PC-3 (cell line): ENCODE data around the gene CELF2. TPM values are rescaled to one million over a fixed set of nuclear protein-coding genes. Genes with fewer than 3 reads are reported as not detected.

Experiments
- ATAC-seq: fragments of 200-7000 bp; cut with Tn5 transposase; 2 replicates; pipeline ENCODE4 v1.9.1; 2020; ENCODE audit warnings: mild to moderate bottlenecking, moderate library complexity
- BruUV-seq: library from RNA; stranded (reverse); fragments of 400-500 nt; replicated peaks from 2 replicates; lab custom pipeline; 2021; lab: Mats Ljungman, UMichigan
- CTCF ChIA-PET: fragments of 300-600 bp; sonication (Branson Sonifier 250); formaldehyde crosslinking; loops from one replicate; lab custom pipeline; 2022; ENCODE audit warnings: antibody characterized with exemption; lab: Charles Lee
- POLR2A ChIA-PET: fragments of 300-600 bp; sonication (Branson Sonifier 250); formaldehyde crosslinking; loops from one replicate; lab custom pipeline; 2022; ENCODE audit warnings: antibody characterized with exemption; ENCODE audit not compliant: unreplicated experiment; lab: Charles Lee
- DNase-seq: peaks from one replicate; pipeline ENCODE4 v3.0.0-alpha.2; 2015
- H2AFZ ChIP-seq: fragments of 300-600 bp; sonication (generic); 2 replicates; pipeline ENCODE4 v1.6.0; 2016; ENCODE audit warnings: antibody characterized with exemption, low read length
- H3F3A ChIP-seq: fragments of 300-600 bp; sonication (generic); one replicate; pipeline ENCODE4 v1.6.0; 2017; ENCODE audit warnings: antibody characterized with exemption, low read length, control low read depth, mild to moderate bottlenecking; ENCODE audit not compliant: unreplicated experiment
- H3K27ac ChIP-seq: fragments of 300-600 bp; sonication (generic); 2 replicates; pipeline ENCODE4 v1.5.1; 2016; ENCODE audit warnings: mild to moderate bottlenecking, low read length
- H3K27me3 ChIP-seq: fragments of 300-600 bp; sonication (generic); 2 replicates; pipeline ENCODE4 v1.6.1; 2016; ENCODE audit warnings: low read length, mixed read lengths
- H3K36me3 ChIP-seq: fragments of 300-600 bp; sonication (generic); 2 replicates; pipeline ENCODE4 v1.6.1; 2016; ENCODE audit warnings: low read depth, mixed run types, low read length, mixed read lengths
- H3K4me1 ChIP-seq: fragments of 300-600 bp; sonication (generic); 2 replicates; pipeline ENCODE4 v1.5.1; 2016; ENCODE audit warnings: low read length; ENCODE audit not compliant: insufficient read depth
- H3K4me2 ChIP-seq: fragments of 300-600 bp; sonication (generic); 2 replicates; pipeline ENCODE4 v1.6.0; 2016; ENCODE audit warnings: low read length
- H3K4me3 ChIP-seq: fragments of 300-600 bp; sonication (generic); 2 replicates; pipeline ENCODE4 v1.5.1; 2016; ENCODE audit warnings: mild to moderate bottlenecking, low read length, mixed read lengths
- H3K79me2 ChIP-seq: fragments of 300-600 bp; sonication (generic); 2 replicates; pipeline ENCODE4 v1.6.1; 2017; ENCODE audit warnings: low read length, mixed read lengths
- H3K9ac ChIP-seq: fragments of 300-600 bp; sonication (generic); 2 replicates; pipeline ENCODE4 v1.6.0; 2016; ENCODE audit warnings: mild to moderate bottlenecking, low read length
- H3K9me2 ChIP-seq: fragments of 300-600 bp; sonication (generic); replicated peaks from 2 replicates; pipeline ENCODE4 v1.6.1; 2016; ENCODE audit warnings: mixed run types, low read length, mixed read lengths
- H3K9me3 ChIP-seq: fragments of 300-600 bp; sonication (generic); 2 replicates; pipeline ENCODE4 v1.6.1; 2016; ENCODE audit warnings: low read length, mixed read lengths
- H4K20me1 ChIP-seq: fragments of 300-600 bp; sonication (generic); 2 replicates; pipeline ENCODE4 v1.6.1; 2016; ENCODE audit warnings: low read length, mixed read lengths
- CTCF ChIP-seq: fragments of 300-600 bp; sonication (generic); conservative IDR thresholded peaks from 2 replicates; pipeline ENCODE4 v1.5.1; 2017; ENCODE audit warnings: antibody characterized with exemption, low read depth, mild to moderate bottlenecking, low read length
- EZH2 ChIP-seq: fragments of 300-600 bp; sonication (generic); IDR thresholded peaks from one replicate; pipeline ENCODE4 v1.6.1; 2017; ENCODE audit warnings: antibody characterized with exemption, mild to moderate bottlenecking, low read length; ENCODE audit not compliant: unreplicated experiment
- EZH2phosphoT487 ChIP-seq: fragments of 300-600 bp; sonication (generic); IDR thresholded peaks from 2 replicates; pipeline ENCODE4 v1.6.1; 2018; ENCODE audit warnings: mild to moderate bottlenecking, antibody characterized with exemption, low read length, borderline replicate concordance
- intact Hi-C: fragments of 100-400 bp; cut with micrococcal nuclease; formaldehyde crosslinking; loops from 2 replicates; pipeline ENCODE4 v1.9.0; 2023
- total RNA-seq: library from RNA; depleted of rRNA; stranded (reverse); fragments of >200 nt; gene quantifications from 2 replicates; pipeline ENCODE4 v1.2.3, GENCODE V29; 2014

Gene CELF2
- total RNA-seq, 1 experiment from 2014 or later: not detected

GRCh38 chr10:11150231-11150731 is 132.6 kb downstream of the CELF2 start:
- H2AFZ ChIP-seq: no peak overlapping the region
- H3F3A ChIP-seq: no peaks in the 10 kb centered on the region
- no peaks in the 10 kb centered on the region for H3K9me2 ChIP-seq
- no peaks in the 10 kb centered on the region for H3K4me1 ChIP-seq
- no peak overlapping the region for H3K4me2 ChIP-seq
- no TSS peak for BruUV-seq
- intact Hi-C loops: no loop called here
- ATAC-seq (no peak), DNase-seq (no peak)
- CTCF ChIA-PET: no interaction called here
- POLR2A ChIA-PET: no interaction called here
- no peak overlapping the region for H3K27ac ChIP-seq
- no peak overlapping the region for H3K9ac ChIP-seq
- H3K27me3 ChIP-seq: no peaks in the 10 kb centered on the region
- no peaks in the 10 kb centered on the region for H3K79me2 ChIP-seq
- H3K9me3 ChIP-seq: no peaks in the 10 kb centered on the region
- no peak for TF ChIP-seq EZH2
- TF ChIP-seq EZH2phosphoT487: no peak
- TF ChIP-seq CTCF: no peak
- H3K36me3 ChIP-seq: no peaks in the 10 kb centered on the region
- no peak overlapping the region for H3K4me3 ChIP-seq
- no peaks in the 10 kb centered on the region for H4K20me1 ChIP-seq

GRCh38 chr10:11150879-11151415 is 133.3 kb downstream of the CELF2 start:
- Histone ChIP-seq H3K4me2 (no peak overlapping the region), H3K27ac (no peak overlapping the region), H3K9me3 (no peaks in the 10 kb centered on the region), H3K4me3 (no peak overlapping the region), H3K9me2 (no peaks in the 10 kb centered on the region), H3K9ac (no peak overlapping the region), H4K20me1 (no peaks in the 10 kb centered on the region), H3F3A (no peaks in the 10 kb centered on the region), H3K79me2 (no peaks in the 10 kb centered on the region), H2AFZ (no peak overlapping the region), H3K27me3 (no peaks in the 10 kb centered on the region), H3K36me3 (no peaks in the 10 kb centered on the region), H3K4me1 (no peaks in the 10 kb centered on the region)
- BruUV-seq: no TSS peak
- POLR2A ChIA-PET: no interaction called here
- DNase-seq (no peak), ATAC-seq (no peak)
- no peak for TF ChIP-seq EZH2phosphoT487
- no peak for TF ChIP-seq CTCF
- TF ChIP-seq EZH2: no peak
- intact Hi-C loops: no loop called here
- CTCF ChIA-PET: no interaction called here

- no peaks in the 10 kb centered on the region for H3K79me2 ChIP-seq
- no peaks in the 10 kb centered on the region for H3K9me3 ChIP-seq
- no peaks in the 10 kb centered on the region for H3K9me2 ChIP-seq
- H2AFZ ChIP-seq: no peak overlapping the region
- H3F3A ChIP-seq: no peaks in the 10 kb centered on the region
- no peak for DNase-seq
- no TSS peak for BruUV-seq
- intact Hi-C loops: no loop called here
- H3K27ac ChIP-seq: no peak overlapping the region
- no peak overlapping the region for H3K4me2 ChIP-seq
- H3K4me3 ChIP-seq: no peak overlapping the region
- TF ChIP-seq EZH2phosphoT487 (no peak), CTCF (no peak), EZH2 (no peak)
- H3K4me1 ChIP-seq: no peaks in the 10 kb centered on the region
- H3K27me3 ChIP-seq: no peaks in the 10 kb centered on the region
- ATAC-seq: no peak
- ChIA-PET POLR2A (no interaction called here), CTCF (no interaction called here)
- no peak overlapping the region for H3K9ac ChIP-seq
- no peaks in the 10 kb centered on the region for H4K20me1 ChIP-seq
- H3K36me3 ChIP-seq: no peaks in the 10 kb centered on the region
Observed at GRCh38 chr10:11152801-11153200, 135.1 kb downstream of the CELF2 start.
